DND-41 (cell line): ENCODE data around the gene TGFB1I1.

Experiments
- ATAC-seq: fragments of 200-7000 bp; cut with Tn5 transposase; 3 replicates; pipeline ENCODE4 v1.9.1; 2021; ENCODE audit warnings: low read depth; ENCODE audit not compliant: insufficient read depth
- DNase-seq: peaks from one replicate; pipeline ENCODE4 v3.0.0-alpha.2; 2020
- H2AFZ ChIP-seq: 2 replicates; pipeline ENCODE4 v1.6.0; 2012; ENCODE audit warnings: low read depth, low read length
- H3K27ac ChIP-seq: 2 replicates; pipeline ENCODE4 v1.5.1; 2012; ENCODE audit warnings: low read length, inconsistent platforms
- H3K27me3 ChIP-seq: fragments of 200-600 bp; sonication (generic); 2 replicates; pipeline ENCODE4 v1.6.0; 2012; ENCODE audit warnings: low read length, mild to moderate bottlenecking, inconsistent platforms; ENCODE audit not compliant: insufficient read depth, poor library complexity
- H3K36me3 ChIP-seq: 2 replicates; pipeline ENCODE4 v1.5.1; 2012; ENCODE audit warnings: low read length, inconsistent platforms; ENCODE audit not compliant: insufficient read depth
- H3K4me1 ChIP-seq: 2 replicates; pipeline ENCODE4 v1.5.1; 2012; ENCODE audit warnings: mild to moderate bottlenecking, low read length; ENCODE audit not compliant: insufficient read depth
- H3K4me2 ChIP-seq: 2 replicates; pipeline ENCODE4 v1.6.0; 2012; ENCODE audit warnings: mild to moderate bottlenecking, moderate library complexity, low read length, inconsistent platforms; ENCODE audit not compliant: insufficient read depth
- H3K4me3 ChIP-seq, 2 experiments: fragments of 200-600 bp in 1 of 2; shearing (Covaris generic) in 1 of 2; 2 replicates each; pipeline ENCODE4 v1.5.1; 2012 to 2016; ENCODE audit warnings: inconsistent platforms in 2 of 2, low read length in 2 of 2, mild to moderate bottlenecking in 2 of 2, low read depth in 1 of 2, moderate library complexity in 1 of 2
- H3K79me2 ChIP-seq: 2 replicates; pipeline ENCODE4 v1.6.0; 2012; ENCODE audit warnings: low read length, inconsistent platforms; ENCODE audit not compliant: insufficient read depth
- H3K9ac ChIP-seq: 2 replicates; pipeline ENCODE4 v1.6.0; 2012; ENCODE audit warnings: low read depth, mild to moderate bottlenecking, inconsistent platforms, low read length, moderate library complexity
- H3K9me3 ChIP-seq: 2 replicates; pipeline ENCODE4 v1.5.1; 2012; ENCODE audit warnings: low read length, moderate library complexity, mild to moderate bottlenecking, inconsistent platforms; ENCODE audit not compliant: insufficient read depth, severe bottlenecking
- H4K20me1 ChIP-seq: 2 replicates; pipeline ENCODE4 v1.6.0; 2012; ENCODE audit warnings: low read length; ENCODE audit not compliant: insufficient read depth
- EZH2 ChIP-seq: IDR thresholded peaks from 3 replicates; pipeline ENCODE4 v1.6.1; 2012; ENCODE audit warnings: borderline replicate concordance, low read depth, mild to moderate bottlenecking, moderate library complexity, low read length, inconsistent platforms; ENCODE audit not compliant: severe bottlenecking
- TF ChIP-seq, protein P1 (sequence below): IDR thresholded peaks from 2 replicates; pipeline ENCODE4 v1.5.1; 2012; ENCODE audit warnings: borderline replicate concordance, low read length, moderate library complexity, mild to moderate bottlenecking; ENCODE audit not compliant: poor library complexity, severe bottlenecking; ENCODE audit errors: extremely low read depth

The TGFB1I1 gene

DNA sequence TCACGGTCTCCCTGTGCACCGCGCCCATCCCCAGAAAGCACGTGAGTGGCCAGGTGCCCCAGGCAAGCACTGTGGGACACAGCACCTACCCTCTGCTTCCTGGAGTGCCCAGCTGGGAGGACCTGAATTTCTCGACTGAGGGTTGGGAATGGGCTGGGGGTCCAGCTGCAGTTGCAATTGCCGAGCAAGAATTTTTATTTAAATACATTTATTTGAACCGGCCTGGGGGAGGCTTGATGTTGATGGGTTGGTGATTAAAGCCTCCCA lies 17.3 kb downstream of the TGFB1I1 start:
- no peaks in the 10 kb centered on the region for H3K4me1 ChIP-seq
- H3K36me3 ChIP-seq: peaks cover 42% of the 10 kb centered on the region
- no peaks in the 10 kb centered on the region for H3K9me3 ChIP-seq
- no peak overlapping the region for H3K4me3 ChIP-seq
- DNase-seq (no peak), ATAC-seq (no peak)
- H3K4me2 ChIP-seq: no peak overlapping the region
- TF ChIP-seq, protein P1, sequence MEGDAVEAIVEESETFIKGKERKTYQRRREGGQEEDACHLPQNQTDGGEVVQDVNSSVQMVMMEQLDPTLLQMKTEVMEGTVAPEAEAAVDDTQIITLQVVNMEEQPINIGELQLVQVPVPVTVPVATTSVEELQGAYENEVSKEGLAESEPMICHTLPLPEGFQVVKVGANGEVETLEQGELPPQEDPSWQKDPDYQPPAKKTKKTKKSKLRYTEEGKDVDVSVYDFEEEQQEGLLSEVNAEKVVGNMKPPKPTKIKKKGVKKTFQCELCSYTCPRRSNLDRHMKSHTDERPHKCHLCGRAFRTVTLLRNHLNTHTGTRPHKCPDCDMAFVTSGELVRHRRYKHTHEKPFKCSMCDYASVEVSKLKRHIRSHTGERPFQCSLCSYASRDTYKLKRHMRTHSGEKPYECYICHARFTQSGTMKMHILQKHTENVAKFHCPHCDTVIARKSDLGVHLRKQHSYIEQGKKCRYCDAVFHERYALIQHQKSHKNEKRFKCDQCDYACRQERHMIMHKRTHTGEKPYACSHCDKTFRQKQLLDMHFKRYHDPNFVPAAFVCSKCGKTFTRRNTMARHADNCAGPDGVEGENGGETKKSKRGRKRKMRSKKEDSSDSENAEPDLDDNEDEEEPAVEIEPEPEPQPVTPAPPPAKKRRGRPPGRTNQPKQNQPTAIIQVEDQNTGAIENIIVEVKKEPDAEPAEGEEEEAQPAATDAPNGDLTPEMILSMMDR: no peak
- no peak for TF ChIP-seq EZH2
- H3K9ac ChIP-seq: no peak overlapping the region
- no peaks in the 10 kb centered on the region; the same call in 1 of the 2 replicates for H4K20me1 ChIP-seq
- no peak overlapping the region for H3K27ac ChIP-seq
- H3K79me2 ChIP-seq: no peaks in the 10 kb centered on the region
- no peaks in the 10 kb centered on the region for H3K27me3 ChIP-seq
- H2AFZ ChIP-seq: no peak overlapping the region

DNA sequence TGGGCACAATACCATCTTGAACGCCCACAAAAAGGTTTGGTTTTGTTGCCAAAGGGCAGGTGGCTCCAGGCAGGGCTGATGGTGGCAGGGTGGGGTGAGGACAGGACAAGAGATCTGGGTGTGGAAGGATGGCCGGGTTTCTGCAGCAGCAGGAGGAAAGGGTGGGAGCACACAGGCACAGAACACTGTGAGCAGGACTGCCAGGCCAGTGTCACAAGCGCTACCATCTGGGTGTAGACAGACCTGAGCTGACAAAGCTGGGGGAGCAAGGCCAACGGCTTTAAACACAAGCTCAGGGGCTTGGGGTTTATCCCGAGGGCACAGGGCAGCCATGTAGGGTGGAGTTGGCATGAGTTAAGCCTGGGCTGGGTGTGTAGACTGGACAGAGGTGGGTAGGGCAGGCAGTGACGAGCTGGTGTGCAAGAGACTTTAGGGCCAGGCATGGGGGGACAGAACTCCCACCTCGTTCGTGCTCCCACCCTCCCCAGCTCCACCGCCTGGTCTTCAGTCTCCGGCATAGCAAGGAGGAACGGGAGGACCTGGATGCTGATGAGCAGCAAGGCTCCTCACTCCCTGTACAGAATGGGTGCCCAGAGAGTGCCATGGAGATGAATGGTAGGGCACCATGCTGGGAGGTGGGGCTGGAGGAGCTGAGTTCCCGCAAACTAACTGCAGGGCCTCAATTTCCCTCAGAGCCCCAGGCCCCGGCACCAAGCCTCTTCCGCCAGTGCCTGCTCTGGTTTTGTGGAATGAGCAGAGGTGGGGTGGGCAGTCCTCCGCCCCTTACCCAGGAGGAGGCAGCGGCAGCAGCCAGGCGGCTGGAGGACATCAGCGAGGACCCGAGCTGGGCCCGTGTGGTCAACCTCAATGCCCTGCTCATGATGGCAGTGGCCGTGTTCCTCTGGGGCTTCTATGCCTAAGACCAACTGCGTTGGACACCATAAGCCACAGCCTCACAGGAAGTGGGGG lies 17.9 kb downstream of the TGFB1I1 start:
- H3K27me3 ChIP-seq: no peaks in the 10 kb centered on the region

DNA sequence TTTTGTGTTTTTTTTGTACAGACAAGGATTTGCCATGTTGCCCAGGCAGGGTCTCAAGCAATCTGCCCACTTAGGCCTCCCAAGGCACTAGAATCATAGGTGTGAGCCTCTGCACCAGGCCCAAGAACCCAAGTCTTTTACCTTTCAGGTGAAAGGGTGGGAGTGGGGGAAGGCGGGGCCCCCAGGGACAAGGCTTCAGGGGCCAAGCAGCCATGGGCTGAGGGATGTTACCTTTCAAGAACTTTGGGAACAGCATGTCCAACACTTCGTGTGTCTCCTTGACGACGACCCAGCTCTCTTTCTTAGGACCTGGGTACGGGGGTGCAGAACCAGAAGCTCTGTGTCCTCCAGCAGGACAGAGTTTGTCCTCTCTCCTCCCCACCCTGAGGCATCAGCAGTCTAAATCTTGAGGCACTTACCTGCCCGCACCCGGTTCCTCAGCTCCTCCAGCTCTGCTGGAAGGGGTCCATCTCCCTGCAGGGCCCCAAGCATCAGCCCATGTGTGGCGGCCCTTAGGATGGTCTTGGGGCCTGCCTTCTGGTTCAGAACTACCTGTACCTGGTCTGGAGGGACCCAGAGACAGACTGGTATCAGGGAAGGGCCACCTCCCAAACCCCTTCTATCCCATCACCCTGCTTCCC lies 19.9 kb downstream of the TGFB1I1 start:
- no peak overlapping the region for H3K4me3 ChIP-seq
- H3K4me2 ChIP-seq: no peak overlapping the region
- DNase-seq (no peak), ATAC-seq (no peak)
- H3K9me3 ChIP-seq: no peaks in the 10 kb centered on the region
- H3K36me3 ChIP-seq: peaks cover 58% of the 10 kb centered on the region
- no peak overlapping the region for H2AFZ ChIP-seq
- H4K20me1 ChIP-seq: no peaks in the 10 kb centered on the region; the same call in 1 of the 2 replicates
- H3K27me3 ChIP-seq: no peaks in the 10 kb centered on the region
- no peaks in the 10 kb centered on the region for H3K4me1 ChIP-seq
- TF ChIP-seq EZH2: no peak
- TF ChIP-seq, protein P1: no peak
- H3K9ac ChIP-seq: no peak overlapping the region
- no peak overlapping the region for H3K27ac ChIP-seq
- no peaks in the 10 kb centered on the region for H3K79me2 ChIP-seq

More for the DNA sequence above, 17.9 kb downstream of the TGFB1I1 start:
- Histone ChIP-seq H3K9ac (no peak overlapping the region), H3K4me1 (no peaks in the 10 kb centered on the region), H3K36me3 (peaks cover 43% of the 10 kb centered on the region), H2AFZ (no peak overlapping the region), H3K4me2 (no peak overlapping the region), H3K4me3 (no peak overlapping the region), H3K9me3 (no peaks in the 10 kb centered on the region), H3K27ac (no peak overlapping the region), H4K20me1 (no peaks in the 10 kb centered on the region; the same call in 1 of the 2 replicates), H3K79me2 (no peaks in the 10 kb centered on the region)
- TF ChIP-seq, protein P1: no peak
- no peak for TF ChIP-seq EZH2
- DNase-seq (no peak), ATAC-seq (no peak)
